IMR-90 (cell line): ENCODE results near the gene GUCD1. TPM values are rescaled to one million over a fixed set of nuclear protein-coding genes. Genes with fewer than 3 reads are reported as not detected.

Experiments
- ATAC-seq: fragments of 200-7000 bp; cut with Tn5 transposase; 2 replicates; pipeline ENCODE4 v1.9.1; 2020; ENCODE audit warnings: low read depth, mild to moderate bottlenecking, moderate library complexity
- BruUV-seq: library from RNA; stranded (reverse); fragments of 400-500 nt; replicated peaks from 2 replicates; lab custom pipeline; 2021; lab: Mats Ljungman, UMichigan
- CTCF ChIA-PET: fragments of 300-600 bp; formaldehyde crosslinking; extraction: SDS; loops from one replicate; lab custom pipeline; 2021; ENCODE audit warnings: antibody characterized with exemption; lab: Yijun Ruan, JAX
- POLR2A ChIA-PET: fragments of 300-600 bp; sonication (Branson Sonifier 250); formaldehyde crosslinking; loops from one replicate; lab custom pipeline; 2022; ENCODE audit warnings: antibody characterized with exemption; ENCODE audit not compliant: unreplicated experiment; lab: Charles Lee
- DNase-seq: peaks from one replicate; pipeline ENCODE4 v3.0.0; 2013
- H2AFZ ChIP-seq: replicated peaks from 2 replicates; pipeline ENCODE3; 2013; ENCODE audit warnings: low read length, mild to moderate bottlenecking; ENCODE audit not compliant: poor library complexity
- H2AK5ac ChIP-seq: 2 replicates; pipeline ENCODE4 v1.6.1; 2013; ENCODE audit warnings: low read depth, low read length, inconsistent platforms
- H2AK9ac ChIP-seq: replicated peaks from 2 replicates; pipeline ENCODE3; 2013; ENCODE audit warnings: mild to moderate bottlenecking, low read depth, low read length, moderate library complexity; ENCODE audit not compliant: poor library complexity
- H2BK120ac ChIP-seq: 2 replicates; pipeline ENCODE4 v1.6.1; 2013; ENCODE audit warnings: low read depth, low read length, inconsistent platforms
- H2BK15ac ChIP-seq: 3 replicates; pipeline ENCODE4 v1.6.1; 2013; ENCODE audit warnings: low read depth, low read length, inconsistent platforms
- H2BK20ac ChIP-seq: 2 replicates; pipeline ENCODE4 v1.6.1; 2013; ENCODE audit warnings: low read depth, mild to moderate bottlenecking, inconsistent platforms, low read length, moderate library complexity
- H2BK5ac ChIP-seq: 2 replicates; pipeline ENCODE4 v1.6.1; 2013; ENCODE audit warnings: mild to moderate bottlenecking, low read depth, low read length, inconsistent platforms; ENCODE audit not compliant: poor library complexity, severe bottlenecking
- H3K14ac ChIP-seq: replicated peaks from 2 replicates; pipeline ENCODE4 v1.6.1; 2013; ENCODE audit warnings: low read depth, low read length, inconsistent platforms
- H3K18ac ChIP-seq: 2 replicates; pipeline ENCODE4 v1.6.1; 2013; ENCODE audit warnings: low read depth, low read length, control low read depth
- H3K23ac ChIP-seq: 2 replicates; pipeline ENCODE4 v1.6.1; 2013; ENCODE audit warnings: low read depth, low read length, inconsistent platforms
- H3K27ac ChIP-seq: 2 replicates; pipeline ENCODE4 v1.5.1; 2013; ENCODE audit warnings: mild to moderate bottlenecking, control low read depth, low read length; ENCODE audit not compliant: insufficient read depth
- H3K27me3 ChIP-seq: 2 replicates; pipeline ENCODE4 v1.6.1; 2013; ENCODE audit warnings: low read length; ENCODE audit not compliant: control insufficient read depth, insufficient read depth
- H3K36me3 ChIP-seq: 2 replicates; pipeline ENCODE4 v1.6.1; 2013; ENCODE audit warnings: low read length, mixed read lengths; ENCODE audit not compliant: control insufficient read depth, insufficient read depth
- H3K4ac ChIP-seq: 2 replicates; pipeline ENCODE4 v1.6.1; 2013; ENCODE audit warnings: low read depth, low read length, inconsistent platforms
- H3K4me1 ChIP-seq: 2 replicates; pipeline ENCODE4 v1.6.1; 2013; ENCODE audit warnings: low read length, mixed read lengths; ENCODE audit not compliant: control insufficient read depth, insufficient read depth
- H3K4me2 ChIP-seq: 2 replicates; pipeline ENCODE4 v1.6.1; 2013; ENCODE audit warnings: low read depth, mild to moderate bottlenecking, control low read depth, low read length, moderate library complexity
- H3K4me3 ChIP-seq: 2 replicates; pipeline ENCODE4 v1.5.1; 2013; ENCODE audit warnings: low read depth, mild to moderate bottlenecking, control low read depth, low read length, moderate library complexity; ENCODE audit not compliant: insufficient read depth
- H3K56ac ChIP-seq: 2 replicates; pipeline ENCODE4 v1.6.1; 2013; ENCODE audit warnings: low read length, inconsistent platforms; ENCODE audit not compliant: insufficient read depth; ENCODE audit errors: extremely low read depth
- H3K79me1 ChIP-seq, 2 experiments: 2 replicates each; pipeline ENCODE4 v1.6.1; 2013; ENCODE audit warnings: low read length in 2 of 2, inconsistent platforms in 1 of 2, low read depth in 1 of 2
- H3K9ac ChIP-seq: 2 replicates; pipeline ENCODE4 v1.6.1; 2013; ENCODE audit warnings: low read depth, low read length, control low read depth
- H3K9me1 ChIP-seq: 2 replicates; pipeline ENCODE4 v1.6.1; 2013; ENCODE audit warnings: low read length, inconsistent platforms; ENCODE audit not compliant: insufficient read depth
- H3K9me3 ChIP-seq: 2 replicates; pipeline ENCODE4 v1.6.1; 2013; ENCODE audit warnings: low read length; ENCODE audit not compliant: control insufficient read depth, insufficient read depth
- H4K20me1 ChIP-seq: 2 replicates; pipeline ENCODE4 v1.6.1; 2013; ENCODE audit warnings: low read length, inconsistent platforms; ENCODE audit not compliant: insufficient read depth
- H4K5ac ChIP-seq: 2 replicates; pipeline ENCODE4 v1.6.1; 2013; ENCODE audit warnings: mild to moderate bottlenecking, low read depth, low read length, control low read depth
- H4K8ac ChIP-seq, 2 experiments: 2 replicates each; pipeline ENCODE4 v1.6.1; 2013; ENCODE audit warnings: low read depth in 2 of 2, low read length in 2 of 2, control low read depth in 1 of 2, inconsistent platforms in 1 of 2
- H4K91ac ChIP-seq: 2 replicates; pipeline ENCODE4 v1.6.1; 2013; ENCODE audit warnings: low read depth, low read length, inconsistent platforms; ENCODE audit not compliant: insufficient read depth
- CEBPB ChIP-seq: IDR thresholded peaks from 2 replicates; pipeline ENCODE4 v1.6.1; 2012; ENCODE audit warnings: low read depth, low read length, improper control_type of control experiment
- CHD1 ChIP-seq: IDR thresholded peaks from 2 replicates; pipeline ENCODE4 v1.6.1; 2012; ENCODE audit warnings: low read depth, low read length, improper control_type of control experiment
- FOS ChIP-seq: fragments of 150-350 bp; IDR thresholded peaks from 2 replicates; pipeline ENCODE4 v1.6.1; 2016; ENCODE audit warnings: low read depth, low read length
- MXI1 ChIP-seq: IDR thresholded peaks from 2 replicates; pipeline ENCODE4 v1.6.1; 2012; ENCODE audit warnings: low read depth, mild to moderate bottlenecking, low read length, moderate library complexity, borderline replicate concordance
- RFX5 ChIP-seq: IDR thresholded peaks from 2 replicates; pipeline ENCODE4 v1.8.0; 2012; ENCODE audit warnings: low read depth, mild to moderate bottlenecking, low read length, moderate library complexity
- USF2 ChIP-seq: fragments of 150-350 bp; IDR thresholded peaks from 2 replicates; pipeline ENCODE4 v1.6.1; 2017; ENCODE audit warnings: mild to moderate bottlenecking, antibody characterized with exemption, low read length, low read depth
- WGBS, 2 experiments: methylation state at CpG; one replicate each; pipeline versions ENCODE4 v1.1.5 to v1.1.7; 2013; ENCODE audit warnings: missing lambda C conversion rate in 2 of 2; ENCODE audit not compliant: insufficient read length in 1 of 2; ENCODE audit errors: extremely low coverage in 2 of 2; 5-methylcytosine and 5-hydroxymethylcytosine counted together
- dilution Hi-C: fragments of 300-500 bp; cut with HindIII; formaldehyde crosslinking; loops from one replicate; pipeline ENCODE4 v1.14.3; 2018; ENCODE audit warnings: low sequenced_read_pairs; ENCODE audit not compliant: unreplicated experiment
- in situ Hi-C: fragments of 300-500 bp; cut with MboI; formaldehyde crosslinking; loops from 3 replicates; pipeline ENCODE4 v1.14.3; 2019; ENCODE audit warnings: low sequenced_read_pairs, inconsistent platforms, mixed read lengths
- intact Hi-C: fragments of 100-400 bp; cut with micrococcal nuclease; formaldehyde crosslinking; loops from 2 replicates; pipeline ENCODE4 v1.10.0; 2022
- polyA plus RNA-seq, 3 experiments: library from polyadenylated mRNA; depleted of rRNA; stranded (reverse); fragments of >200 nt; gene quantifications; 2 replicates each; pipeline ENCODE4 v1.2.3, GENCODE V29; 2012; ENCODE audit warnings: low replicate concordance in 1 of 3
- total RNA-seq: library from RNA; depleted of rRNA; stranded (reverse); fragments of >200 nt; gene quantifications from 2 replicates; pipeline ENCODE4 v1.2.3, GENCODE V29; 2012

Gene GUCD1
- total and polyA plus RNA-seq, 2 of the 4 experiments (the other 2 are of a cell fraction): 97.6 to 143 TPM

GRCh38 chr22:24498824-24499223 is 56.1 kb downstream of the GUCD1 start:
- Histone ChIP-seq H3K56ac (no peak overlapping the region), H4K5ac (no peak overlapping the region), H3K14ac (no peak overlapping the region), H4K91ac (no peak overlapping the region), H3K4me3 (no peak overlapping the region), H3K9ac (no peak overlapping the region), H2BK120ac (no peak overlapping the region), H3K9me3 (peaks cover 2% of the 10 kb centered on the region; the same call in 1 of the 2 replicates), H2AFZ (no peak overlapping the region), H2BK5ac (no peak overlapping the region), H3K36me3 (no peaks in the 10 kb centered on the region), H3K4me2 (no peak overlapping the region), H3K79me1 (no peaks in the 10 kb centered on the region), H2BK15ac (no peak overlapping the region), H2AK5ac (no peak overlapping the region), H4K8ac (no peak overlapping the region), H3K27ac (no peak overlapping the region), H4K20me1 (no peaks in the 10 kb centered on the region), H3K9me1 (no peaks in the 10 kb centered on the region), H3K27me3 (peaks cover 49% of the 10 kb centered on the region), H3K4ac (no peak overlapping the region), H3K18ac (no peak overlapping the region), H2AK9ac (no peak overlapping the region), H3K4me1 (peaks cover 3% of the 10 kb centered on the region; the same call in 1 of the 2 replicates), H2BK20ac (no peak overlapping the region), H3K23ac (no peak overlapping the region)
- DNase-seq: no peak
- ChIA-PET CTCF (no interaction called here), POLR2A (no interaction called here)
- no peak for ATAC-seq
- WGBS, 2 experiments: 69% methylated on average over 3 of the region's 11 CpGs; no CpG with 5 or more reads in 1 of the 2 experiments
- dilution Hi-C loops (no loop called here), intact Hi-C loops (no loop called here), in situ Hi-C loops (no loop called here)
- no TSS peak for BruUV-seq
- TF ChIP-seq CEBPB: no peak
- TF ChIP-seq RFX5: no peak
- TF ChIP-seq CHD1: no peak
- no peak for TF ChIP-seq FOS
- no peak for TF ChIP-seq MXI1
- TF ChIP-seq USF2: no peak
